Smooth muscle cell (in vitro differentiated cells): ENCODE results near the gene ATP6V1C2. TPM values are rescaled to one million over a fixed set of nuclear protein-coding genes. Genes with fewer than 3 reads are reported as not detected.

Experiments used
- DNase-seq: peaks from one replicate; lab custom pipeline; 2025; ENCODE audit not compliant: unreplicated experiment; lab: John Stamatoyannopoulos, UW
- H2AFZ ChIP-seq: fragments of 200-600 bp; sonication (generic); 2 replicates; pipeline ENCODE4 v1.6.0; 2016; ENCODE audit warnings: antibody characterized with exemption, low read depth, mild to moderate bottlenecking
- H3F3A ChIP-seq: fragments of 200-600 bp; sonication (generic); 2 replicates; pipeline ENCODE4 v1.6.0; 2017; ENCODE audit warnings: antibody characterized with exemption, low read depth
- H3K27ac ChIP-seq: fragments of 200-600 bp; sonication (generic); 2 replicates; pipeline ENCODE4 v1.5.1; 2016; ENCODE audit warnings: low read depth, mild to moderate bottlenecking
- H3K27me3 ChIP-seq: fragments of 200-600 bp; sonication (generic); 2 replicates; pipeline ENCODE4 v1.6.1; 2016; ENCODE audit warnings: low read depth, mild to moderate bottlenecking
- H3K36me3 ChIP-seq: fragments of 200-600 bp; sonication (generic); 2 replicates; pipeline ENCODE4 v1.5.1; 2016; ENCODE audit warnings: low read depth
- H3K4me1 ChIP-seq: fragments of 200-600 bp; sonication (generic); 2 replicates; pipeline ENCODE4 v1.5.1; 2016; ENCODE audit warnings: low read depth
- H3K4me2 ChIP-seq: fragments of 200-600 bp; sonication (generic); 2 replicates; pipeline ENCODE4 v1.6.0; 2016; ENCODE audit warnings: mild to moderate bottlenecking
- H3K4me3 ChIP-seq: fragments of 200-600 bp; sonication (generic); 2 replicates; pipeline ENCODE4 v1.5.1; 2016; ENCODE audit warnings: mild to moderate bottlenecking
- H3K79me2 ChIP-seq: fragments of 200-600 bp; sonication (generic); 2 replicates; pipeline ENCODE4 v1.6.0; 2016; ENCODE audit warnings: low read depth, mild to moderate bottlenecking
- H3K9ac ChIP-seq: fragments of 200-600 bp; sonication (generic); 2 replicates; pipeline ENCODE4 v1.6.0; 2016; ENCODE audit warnings: low read depth
- H3K9me3 ChIP-seq: fragments of 200-600 bp; sonication (generic); replicated peaks from 2 replicates; pipeline ENCODE4 v1.5.1; 2016; ENCODE audit warnings: low read depth
- H4K20me1 ChIP-seq: fragments of 200-600 bp; sonication (generic); 2 replicates; pipeline ENCODE4 v1.6.0; 2016; ENCODE audit warnings: low read depth
- WGBS: methylation state at CpG from one replicate; pipeline ENCODE4 v1.1.7; 2016; ENCODE audit warnings: low lambda C conversion rate; 5-methylcytosine and 5-hydroxymethylcytosine counted together
- polyA plus RNA-seq: library from polyadenylated mRNA; unstranded; fragments of >200 nt; fragmentation: Nextera tagmentation; extraction: Ambion mirVana; gene quantifications from 2 replicates; pipeline ENCODE4 v1.2.1, GENCODE V29; 2016
- total RNA-seq: library from RNA; depleted of rRNA; stranded (reverse); fragments of >200 nt; gene quantifications from 2 replicates; pipeline ENCODE4 v1.2.3, GENCODE V29; 2014
- TF ChIP-seq, protein P1 (sequence below): fragments of 200-600 bp; sonication (generic); IDR thresholded peaks from 2 replicates; pipeline ENCODE4 v1.5.1; 2017; ENCODE audit warnings: borderline replicate concordance, mild to moderate bottlenecking, antibody characterized with exemption; ENCODE audit not compliant: insufficient read depth, poor library complexity, severe bottlenecking

The ATP6V1C2 gene
- total and polyA plus RNA-seq, 2 experiments from 2014 or later, result 0.53 to 1.5 TPM

DNA sequence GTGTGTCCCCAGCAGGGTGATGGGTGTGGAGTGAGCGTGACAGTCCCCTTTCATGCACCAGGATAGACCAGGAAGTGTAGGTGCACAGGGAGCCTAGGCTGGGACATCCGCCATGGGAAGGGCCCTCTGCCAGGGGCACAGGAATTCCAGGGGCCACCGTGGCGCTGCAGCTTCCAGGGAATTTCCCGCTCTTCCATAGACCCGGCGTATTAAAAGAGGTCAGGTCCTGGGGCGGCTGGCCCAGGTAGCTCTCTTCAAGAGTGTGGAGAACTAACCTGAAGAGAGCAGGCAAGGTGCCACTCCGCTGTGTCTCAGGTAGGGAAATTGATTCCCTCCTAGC, 42.0 kb downstream of the ATP6V1C2 start:
- Histone ChIP-seq H3K4me2 (no peak overlapping the region), H3K4me3 (no peak overlapping the region), H2AFZ (no peak overlapping the region), H3K4me1 (no peaks in the 10 kb centered on the region), H3K9ac (no peak overlapping the region), H3K79me2 (no peaks in the 10 kb centered on the region), H3K27ac (no peak overlapping the region), H3F3A (no peaks in the 10 kb centered on the region), H3K27me3 (no peaks in the 10 kb centered on the region), H4K20me1 (no peaks in the 10 kb centered on the region), H3K9me3 (no peaks in the 10 kb centered on the region), H3K36me3 (no peaks in the 10 kb centered on the region)
- TF ChIP-seq, protein P1, sequence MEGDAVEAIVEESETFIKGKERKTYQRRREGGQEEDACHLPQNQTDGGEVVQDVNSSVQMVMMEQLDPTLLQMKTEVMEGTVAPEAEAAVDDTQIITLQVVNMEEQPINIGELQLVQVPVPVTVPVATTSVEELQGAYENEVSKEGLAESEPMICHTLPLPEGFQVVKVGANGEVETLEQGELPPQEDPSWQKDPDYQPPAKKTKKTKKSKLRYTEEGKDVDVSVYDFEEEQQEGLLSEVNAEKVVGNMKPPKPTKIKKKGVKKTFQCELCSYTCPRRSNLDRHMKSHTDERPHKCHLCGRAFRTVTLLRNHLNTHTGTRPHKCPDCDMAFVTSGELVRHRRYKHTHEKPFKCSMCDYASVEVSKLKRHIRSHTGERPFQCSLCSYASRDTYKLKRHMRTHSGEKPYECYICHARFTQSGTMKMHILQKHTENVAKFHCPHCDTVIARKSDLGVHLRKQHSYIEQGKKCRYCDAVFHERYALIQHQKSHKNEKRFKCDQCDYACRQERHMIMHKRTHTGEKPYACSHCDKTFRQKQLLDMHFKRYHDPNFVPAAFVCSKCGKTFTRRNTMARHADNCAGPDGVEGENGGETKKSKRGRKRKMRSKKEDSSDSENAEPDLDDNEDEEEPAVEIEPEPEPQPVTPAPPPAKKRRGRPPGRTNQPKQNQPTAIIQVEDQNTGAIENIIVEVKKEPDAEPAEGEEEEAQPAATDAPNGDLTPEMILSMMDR, result no peak
- 90% methylated on average over 9 of the region's 9 CpGs for WGBS
- DNase-seq, result no peak

DNA sequence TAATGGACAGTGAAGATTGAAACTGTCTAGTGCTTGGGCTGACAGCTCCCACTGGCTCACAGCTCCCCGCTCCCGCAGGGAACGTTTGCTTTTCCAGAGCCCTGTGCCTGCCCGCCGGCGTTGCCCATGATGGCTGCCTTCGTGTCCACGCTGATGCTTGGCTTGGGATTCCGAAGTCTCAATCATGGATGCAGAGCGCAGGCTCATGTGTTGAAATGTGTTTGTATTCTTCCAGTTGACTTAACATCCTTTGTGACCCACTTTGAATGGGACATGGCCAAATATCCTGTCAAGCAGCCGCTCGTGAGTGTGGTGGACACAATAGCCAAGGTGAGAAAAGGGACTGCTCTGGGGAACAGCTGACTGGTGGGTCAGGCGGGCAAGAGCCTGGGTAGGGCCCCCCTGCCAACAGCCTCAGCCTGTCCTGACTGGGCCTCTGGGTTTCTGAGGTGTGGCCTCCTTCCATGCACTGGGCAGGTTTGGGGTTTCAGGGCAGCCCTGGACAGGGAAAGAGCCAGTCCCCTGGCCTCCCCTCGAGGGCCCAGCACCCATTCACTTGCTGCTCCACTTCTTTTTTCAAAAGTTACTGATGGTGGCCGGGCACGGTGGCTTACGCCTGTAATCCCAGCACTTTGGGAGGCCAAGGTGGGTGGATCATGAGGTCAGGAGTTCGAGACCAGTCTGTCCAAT, 42.8 kb downstream of the ATP6V1C2 start:
- DNase-seq, result no peak
- Histone ChIP-seq H4K20me1 (no peaks in the 10 kb centered on the region), H3K27ac (no peak overlapping the region), H3K4me1 (no peaks in the 10 kb centered on the region), H3K9ac (no peak overlapping the region), H3K27me3 (no peaks in the 10 kb centered on the region), H3F3A (no peaks in the 10 kb centered on the region), H3K36me3 (no peaks in the 10 kb centered on the region), H3K79me2 (no peaks in the 10 kb centered on the region), H3K4me2 (no peak overlapping the region), H2AFZ (no peak overlapping the region), H3K9me3 (no peaks in the 10 kb centered on the region), H3K4me3 (no peak overlapping the region)
- WGBS, result 91% methylated on average over 18 of the region's 18 CpGs
- TF ChIP-seq, protein P1, result no peak

DNA sequence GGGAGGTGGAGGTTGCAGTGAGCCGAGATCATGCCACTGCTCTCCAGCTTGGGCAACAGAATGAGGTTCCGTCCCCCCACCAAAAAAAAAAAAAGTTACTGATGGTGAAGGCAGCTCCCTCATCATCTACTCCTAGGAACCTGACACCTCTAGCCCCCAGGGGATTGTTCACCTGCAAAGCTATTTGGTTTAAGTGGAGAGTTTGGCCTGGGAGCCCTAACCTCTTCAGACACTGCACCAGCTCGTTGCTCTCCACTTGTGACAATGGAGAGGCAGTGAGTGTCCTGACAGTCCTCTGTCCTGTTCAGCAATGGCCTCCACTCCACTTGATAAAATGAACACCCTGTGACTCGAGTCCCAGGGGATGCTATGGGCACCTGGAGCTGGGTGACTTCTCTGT, 43.5 kb downstream of the ATP6V1C2 start:
- H3K27ac ChIP-seq, result no peak overlapping the region
- no peak overlapping the region for H3K4me2 ChIP-seq
- no peaks in the 10 kb centered on the region for H3K9me3 ChIP-seq
- H3K9ac ChIP-seq, result no peak overlapping the region
- H4K20me1 ChIP-seq, result no peaks in the 10 kb centered on the region
- no peaks in the 10 kb centered on the region for H3K36me3 ChIP-seq
- no peak for DNase-seq
- no peak overlapping the region for H2AFZ ChIP-seq
- TF ChIP-seq, protein P1, result no peak
- no peaks in the 10 kb centered on the region for H3K4me1 ChIP-seq
- WGBS, result 88% methylated on average over 4 of the region's 4 CpGs
- H3F3A ChIP-seq, result no peaks in the 10 kb centered on the region
- H3K4me3 ChIP-seq, result no peak overlapping the region
- no peaks in the 10 kb centered on the region for H3K79me2 ChIP-seq
- H3K27me3 ChIP-seq, result no peaks in the 10 kb centered on the region

DNA sequence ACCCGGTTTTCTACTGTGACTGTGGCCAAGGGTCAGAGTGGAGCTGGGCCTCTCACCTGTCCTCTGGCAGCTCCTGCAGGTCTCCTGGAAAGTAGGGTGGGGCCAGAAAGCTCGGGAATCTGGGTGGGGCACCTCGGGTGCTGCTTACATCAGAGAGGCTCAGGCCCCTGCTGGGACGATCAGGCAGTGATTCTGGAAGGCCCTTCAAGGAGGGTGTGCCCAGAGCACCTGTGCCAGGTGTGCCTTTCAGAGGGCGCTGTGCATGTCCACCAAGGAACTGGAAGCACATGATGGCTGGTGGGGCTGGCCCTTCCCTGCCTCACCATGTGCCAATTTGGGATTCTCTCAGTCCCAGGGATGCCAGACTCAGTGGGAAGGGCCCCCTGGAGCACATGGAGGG, 44.0 kb downstream of the ATP6V1C2 start:
- Histone ChIP-seq H3K4me2 (no peak overlapping the region), H3K36me3 (no peaks in the 10 kb centered on the region), H3K9ac (no peak overlapping the region), H2AFZ (no peak overlapping the region), H3K79me2 (no peaks in the 10 kb centered on the region), H3K4me3 (no peak overlapping the region), H3K9me3 (no peaks in the 10 kb centered on the region), H3F3A (no peaks in the 10 kb centered on the region), H3K27me3 (no peaks in the 10 kb centered on the region), H4K20me1 (no peaks in the 10 kb centered on the region), H3K27ac (no peak overlapping the region), H3K4me1 (no peaks in the 10 kb centered on the region)
- WGBS, result 78% methylated on average over 5 of the region's 5 CpGs
- no peak for DNase-seq
- TF ChIP-seq, protein P1, result no peak
